Measurements from ENCODE around the gene GCNT2. TPM values are rescaled to one million over a fixed set of nuclear protein-coding genes. Genes with fewer than 3 reads are reported as not detected.
"Not testable (repeated sequence)": the region's sequence is repeated elsewhere in the genome, so short reads cannot be mapped to it uniquely, and the experiment has no call there.

The GCNT2 gene
- total RNA-seq, 1 donor from 2014 or later: 17.5 TPM

DNA sequence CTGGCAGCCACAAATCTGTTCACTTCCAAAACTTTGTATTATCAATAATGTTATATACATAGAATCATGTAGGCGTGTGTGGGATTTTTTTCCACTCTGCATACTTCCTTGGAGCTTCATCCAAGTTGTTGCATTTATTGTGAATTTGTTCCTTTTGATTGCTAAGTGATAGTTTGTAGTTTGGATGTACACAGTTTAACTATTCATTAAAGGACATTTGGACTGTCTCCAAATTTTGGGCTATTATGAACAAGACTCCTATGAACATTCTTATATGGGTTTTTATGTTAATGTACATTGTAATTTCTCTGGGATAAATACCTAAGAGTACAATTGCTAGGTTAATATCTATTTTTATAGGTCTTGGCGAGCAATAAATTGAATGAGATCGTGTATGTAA lies 36.2 kb upstream of the GCNT2 start:
- no peak overlapping the region for H3K4me3 ChIP-seq (ENCODE audit: low read depth, low read length)
- TF ChIP-seq, protein P1, sequence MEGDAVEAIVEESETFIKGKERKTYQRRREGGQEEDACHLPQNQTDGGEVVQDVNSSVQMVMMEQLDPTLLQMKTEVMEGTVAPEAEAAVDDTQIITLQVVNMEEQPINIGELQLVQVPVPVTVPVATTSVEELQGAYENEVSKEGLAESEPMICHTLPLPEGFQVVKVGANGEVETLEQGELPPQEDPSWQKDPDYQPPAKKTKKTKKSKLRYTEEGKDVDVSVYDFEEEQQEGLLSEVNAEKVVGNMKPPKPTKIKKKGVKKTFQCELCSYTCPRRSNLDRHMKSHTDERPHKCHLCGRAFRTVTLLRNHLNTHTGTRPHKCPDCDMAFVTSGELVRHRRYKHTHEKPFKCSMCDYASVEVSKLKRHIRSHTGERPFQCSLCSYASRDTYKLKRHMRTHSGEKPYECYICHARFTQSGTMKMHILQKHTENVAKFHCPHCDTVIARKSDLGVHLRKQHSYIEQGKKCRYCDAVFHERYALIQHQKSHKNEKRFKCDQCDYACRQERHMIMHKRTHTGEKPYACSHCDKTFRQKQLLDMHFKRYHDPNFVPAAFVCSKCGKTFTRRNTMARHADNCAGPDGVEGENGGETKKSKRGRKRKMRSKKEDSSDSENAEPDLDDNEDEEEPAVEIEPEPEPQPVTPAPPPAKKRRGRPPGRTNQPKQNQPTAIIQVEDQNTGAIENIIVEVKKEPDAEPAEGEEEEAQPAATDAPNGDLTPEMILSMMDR (conservative IDR thresholded peaks at IDR 0.05; ENCODE audit: low read depth, low read length): no peak
- DNase-seq (ENCODE audit: low read depth): no peak

DNA sequence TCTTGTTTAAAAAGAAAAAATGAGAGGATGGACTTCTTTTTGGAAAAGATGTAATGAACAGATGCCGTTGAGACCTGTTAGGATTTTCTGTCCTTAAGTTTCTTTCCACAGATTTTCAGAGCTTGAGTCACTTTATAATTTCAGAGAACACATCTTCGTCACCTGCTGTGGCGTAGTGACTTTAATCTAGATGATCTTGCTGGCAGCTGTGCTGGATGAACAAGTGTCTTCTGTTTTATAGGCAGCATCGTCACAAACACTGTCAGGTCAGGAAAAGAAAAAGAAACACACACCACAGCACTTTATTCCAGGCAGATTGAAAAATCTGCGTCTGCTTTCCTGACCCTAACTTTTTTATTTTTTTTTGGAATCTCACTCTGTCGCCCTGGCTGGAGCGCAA lies 35.7 kb upstream of the GCNT2 start:
- TF ChIP-seq, protein P1 (conservative IDR thresholded peaks at IDR 0.05; ENCODE audit: low read depth, low read length): no peak
- no peak for DNase-seq (ENCODE audit: low read depth)
- H3K4me3 ChIP-seq (ENCODE audit: low read depth, low read length): no peak overlapping the region

DNA sequence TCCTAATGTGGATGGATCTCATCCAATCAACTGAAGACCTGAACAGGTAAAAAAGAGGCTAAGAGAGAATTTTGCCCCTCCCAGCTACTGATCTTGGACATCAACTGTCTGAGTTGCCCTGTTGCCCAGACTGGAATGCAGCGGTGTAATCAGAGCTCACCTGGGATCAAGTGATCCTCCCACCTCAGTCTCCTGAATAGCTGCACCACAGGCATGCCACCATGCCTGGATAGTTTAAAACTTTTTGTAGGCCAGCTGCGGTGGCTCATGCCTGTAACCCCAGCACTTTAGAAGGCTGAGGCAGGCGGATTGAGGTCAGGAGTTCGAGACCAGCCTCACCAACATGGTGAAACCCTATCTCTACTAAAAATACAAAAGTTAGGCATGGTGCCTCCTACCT lies 34.9 kb upstream of the GCNT2 start:
- no peak overlapping the region for H3K4me3 ChIP-seq (ENCODE audit: low read depth, low read length)
- DNase-seq (ENCODE audit: low read depth): no peak
- TF ChIP-seq, protein P1 (conservative IDR thresholded peaks at IDR 0.05; ENCODE audit: low read depth, low read length): no peak

DNA sequence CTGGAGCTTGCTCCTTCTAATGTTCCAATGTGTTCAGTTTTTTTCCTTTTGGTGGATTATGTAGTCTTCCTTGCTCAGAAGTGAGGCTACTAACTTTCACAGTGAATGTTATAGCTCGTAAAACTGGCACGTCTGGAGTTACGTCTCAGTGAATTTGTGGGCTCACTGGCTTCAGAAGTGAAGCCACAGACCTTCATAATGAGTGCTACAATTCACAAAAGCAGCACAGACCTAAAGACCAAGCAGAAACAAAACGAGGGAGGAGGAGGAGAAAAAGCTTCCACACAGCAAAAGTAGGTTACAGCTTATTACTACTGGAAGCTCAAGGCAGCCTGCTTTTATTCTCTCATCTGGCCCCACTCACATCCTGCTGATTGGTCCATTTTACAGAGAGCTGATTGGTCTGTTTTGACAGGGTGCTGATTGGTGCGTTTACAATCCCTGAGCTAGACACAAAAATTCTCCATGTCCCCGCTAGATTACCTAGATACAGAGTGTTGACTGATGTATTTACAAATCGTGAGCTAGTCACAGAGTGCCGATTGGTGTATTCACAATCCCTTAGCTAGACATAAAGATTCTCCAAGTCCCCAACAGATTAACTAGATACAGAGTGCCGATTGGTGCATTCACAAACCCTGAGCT lies 34.1 kb upstream of the GCNT2 start:
- DNase-seq (ENCODE audit: low read depth); H3K4me3 ChIP-seq (ENCODE audit: low read depth, low read length): not testable (repeated sequence)

DNA sequence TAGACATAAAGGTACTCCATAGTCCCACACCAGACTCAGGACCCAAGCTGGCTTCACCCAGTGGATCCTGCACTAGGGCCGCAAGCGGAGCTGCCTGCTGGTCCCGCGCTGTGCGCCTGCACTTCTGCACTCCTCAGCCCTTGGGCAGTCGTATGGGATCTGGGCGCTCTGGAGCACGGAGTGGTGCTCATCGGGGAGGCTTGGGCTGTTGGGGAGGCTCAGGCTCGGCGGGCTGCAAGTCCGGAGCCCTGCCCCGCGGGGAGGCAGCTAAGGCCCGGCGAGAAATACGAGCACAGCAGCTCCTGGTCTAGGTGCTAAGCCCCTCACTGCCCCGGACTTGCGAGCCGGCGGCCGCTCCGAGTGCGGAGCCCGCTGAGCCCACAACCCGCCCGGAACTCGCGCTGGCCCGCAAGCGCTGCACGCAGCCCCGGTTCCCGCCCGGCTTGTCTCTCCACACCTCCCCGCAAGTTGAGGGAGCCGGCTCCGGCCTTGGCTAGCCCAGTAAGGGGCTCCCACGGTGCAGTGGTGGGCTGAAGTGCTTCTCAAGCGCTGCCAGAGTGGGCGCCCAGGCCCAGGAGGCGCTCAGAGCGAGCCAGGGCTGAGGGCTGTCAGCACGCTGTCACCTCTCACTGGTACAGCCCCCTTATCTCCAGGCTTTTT lies 33.4 kb upstream of the GCNT2 start:
- DNase-seq (ENCODE audit: low read depth): no peak
- TF ChIP-seq, protein P1 (conservative IDR thresholded peaks at IDR 0.05; ENCODE audit: low read depth, low read length): no peak
- H3K4me3 ChIP-seq (ENCODE audit: low read depth, low read length): no peak overlapping the region

DNA sequence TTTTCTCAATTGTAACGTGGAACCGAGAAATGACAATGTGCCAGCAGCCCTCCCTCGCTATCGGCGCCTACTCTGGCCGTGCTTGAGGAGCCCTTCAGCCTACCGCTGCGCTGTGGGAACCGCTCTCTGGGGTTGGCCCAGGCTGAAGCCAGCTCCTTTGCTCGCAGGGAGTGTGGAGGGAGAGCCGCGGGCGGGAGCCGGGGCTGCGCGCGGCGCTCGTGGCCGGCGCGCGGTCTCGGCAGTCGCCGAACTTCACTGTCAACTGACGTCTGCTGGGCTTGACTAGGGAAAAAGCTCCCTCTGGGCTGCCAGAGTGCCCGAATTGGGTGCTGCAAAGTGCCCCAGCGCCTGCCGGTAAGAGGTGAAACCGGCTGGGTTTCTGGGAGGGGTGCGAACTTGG lies 29.7 kb upstream of the GCNT2 start:
- DNase-seq (ENCODE audit: low read depth): no peak
- TF ChIP-seq, protein P1 (conservative IDR thresholded peaks at IDR 0.05; ENCODE audit: low read depth, low read length): no peak
- no peak overlapping the region for H3K4me3 ChIP-seq (ENCODE audit: low read depth, low read length)

DNA sequence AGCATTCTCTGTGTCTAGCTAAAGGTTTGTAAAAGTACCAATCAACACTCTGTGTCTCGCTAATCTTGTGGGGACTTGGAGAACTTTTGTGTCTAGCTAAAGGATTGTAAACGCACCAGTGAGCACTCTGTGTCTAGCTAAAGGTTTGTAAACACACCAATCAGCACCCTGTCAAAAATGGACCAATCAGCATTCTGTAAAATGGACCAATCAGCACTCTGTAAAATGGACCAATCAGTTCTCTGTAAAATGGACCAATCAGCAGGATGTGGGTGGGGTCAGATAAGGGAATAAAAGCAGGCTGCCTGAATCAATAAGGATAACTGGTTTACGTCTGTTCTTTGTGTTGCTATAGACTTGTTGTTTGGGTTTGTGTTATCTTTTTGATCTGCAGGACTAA lies 29.2 kb upstream of the GCNT2 start:
- not testable (repeated sequence) for DNase-seq (ENCODE audit: low read depth)

DNA sequence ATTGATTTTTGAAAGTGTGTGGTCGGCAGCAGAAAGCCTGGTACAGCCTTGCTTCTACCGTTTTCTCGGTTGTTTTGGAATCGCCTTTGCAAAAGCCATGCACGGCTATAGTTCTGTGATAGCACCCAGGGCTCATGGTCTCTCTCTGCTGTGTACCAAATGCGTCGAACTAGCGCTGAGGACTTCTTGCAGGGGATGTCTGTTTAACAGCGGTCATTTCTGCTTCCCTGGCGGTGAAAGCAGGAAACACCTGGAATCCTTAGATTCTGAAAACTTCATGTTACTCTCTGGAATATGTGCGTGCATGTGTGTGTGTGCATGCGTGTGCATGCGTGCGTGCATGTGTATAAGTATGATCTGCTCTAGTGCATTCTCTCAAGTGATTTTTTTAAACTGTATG lies 26.1 kb upstream of the GCNT2 start:
- TF ChIP-seq, protein P1 (conservative IDR thresholded peaks at IDR 0.05; ENCODE audit: low read depth, low read length): no peak
- H3K4me3 ChIP-seq (ENCODE audit: low read depth, low read length): no peak overlapping the region

More for the DNA sequence above, 29.2 kb upstream of the GCNT2 start:
- H3K4me3 ChIP-seq (ENCODE audit: low read depth, low read length): not testable (repeated sequence)

More for the DNA sequence above, 26.1 kb upstream of the GCNT2 start:
- no peak for DNase-seq (ENCODE audit: low read depth)

All from epithelial cell of proximal tubule (primary cell).